ENCODE results near the gene ZMYM1.

Gene ZMYM1

DNA sequence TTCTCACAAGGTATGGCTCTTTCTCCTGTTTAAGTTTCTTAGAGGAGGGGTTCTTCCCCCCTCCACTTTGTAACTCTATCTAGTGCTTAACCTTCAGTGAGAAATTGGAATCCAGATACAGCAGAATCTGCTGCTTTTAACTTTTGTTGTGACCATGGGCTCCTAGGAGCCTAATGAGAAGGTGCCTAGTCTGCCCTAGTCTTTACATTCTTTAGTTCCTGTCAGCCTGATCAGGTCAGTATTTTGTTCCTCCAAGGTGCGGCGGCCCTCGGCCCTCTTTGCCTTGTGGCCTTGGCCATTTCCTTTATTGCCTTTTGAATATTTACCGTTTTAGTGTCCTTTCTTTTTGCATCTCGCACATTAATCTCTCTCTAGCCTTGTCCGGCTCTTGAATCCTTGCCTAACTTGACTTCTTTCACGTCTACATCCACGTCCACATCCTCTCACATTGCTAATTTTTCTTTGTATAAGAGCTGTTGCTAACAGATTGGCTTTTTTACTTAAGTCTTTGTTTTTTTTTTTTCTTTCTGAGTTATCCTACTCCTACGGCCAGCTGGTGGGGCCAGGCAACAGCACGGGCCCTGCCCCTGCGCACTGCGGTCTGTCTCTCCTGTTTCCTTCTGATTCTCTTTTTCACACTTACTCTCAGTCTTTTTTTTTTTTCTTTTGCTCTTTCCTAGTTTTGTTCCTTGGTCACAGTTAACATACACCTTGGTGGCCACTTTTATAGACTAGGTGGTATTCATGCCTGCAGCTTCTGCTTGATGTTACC is 64.7 kb downstream of the ZMYM1 start:
- no peak overlapping the region for H3K4me3 ChIP-seq (replicated peaks in 1 of 2; ENCODE audit: low read depth in 2 of 2, low read length in 2 of 2)
- TF ChIP-seq, protein P1, sequence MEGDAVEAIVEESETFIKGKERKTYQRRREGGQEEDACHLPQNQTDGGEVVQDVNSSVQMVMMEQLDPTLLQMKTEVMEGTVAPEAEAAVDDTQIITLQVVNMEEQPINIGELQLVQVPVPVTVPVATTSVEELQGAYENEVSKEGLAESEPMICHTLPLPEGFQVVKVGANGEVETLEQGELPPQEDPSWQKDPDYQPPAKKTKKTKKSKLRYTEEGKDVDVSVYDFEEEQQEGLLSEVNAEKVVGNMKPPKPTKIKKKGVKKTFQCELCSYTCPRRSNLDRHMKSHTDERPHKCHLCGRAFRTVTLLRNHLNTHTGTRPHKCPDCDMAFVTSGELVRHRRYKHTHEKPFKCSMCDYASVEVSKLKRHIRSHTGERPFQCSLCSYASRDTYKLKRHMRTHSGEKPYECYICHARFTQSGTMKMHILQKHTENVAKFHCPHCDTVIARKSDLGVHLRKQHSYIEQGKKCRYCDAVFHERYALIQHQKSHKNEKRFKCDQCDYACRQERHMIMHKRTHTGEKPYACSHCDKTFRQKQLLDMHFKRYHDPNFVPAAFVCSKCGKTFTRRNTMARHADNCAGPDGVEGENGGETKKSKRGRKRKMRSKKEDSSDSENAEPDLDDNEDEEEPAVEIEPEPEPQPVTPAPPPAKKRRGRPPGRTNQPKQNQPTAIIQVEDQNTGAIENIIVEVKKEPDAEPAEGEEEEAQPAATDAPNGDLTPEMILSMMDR (IDR thresholded peaks at IDR 0.05; ENCODE audit: low read depth, low read length), result no peak
- no peak for DNase-seq (ENCODE audit: low read depth in 2 of 2)

DNA sequence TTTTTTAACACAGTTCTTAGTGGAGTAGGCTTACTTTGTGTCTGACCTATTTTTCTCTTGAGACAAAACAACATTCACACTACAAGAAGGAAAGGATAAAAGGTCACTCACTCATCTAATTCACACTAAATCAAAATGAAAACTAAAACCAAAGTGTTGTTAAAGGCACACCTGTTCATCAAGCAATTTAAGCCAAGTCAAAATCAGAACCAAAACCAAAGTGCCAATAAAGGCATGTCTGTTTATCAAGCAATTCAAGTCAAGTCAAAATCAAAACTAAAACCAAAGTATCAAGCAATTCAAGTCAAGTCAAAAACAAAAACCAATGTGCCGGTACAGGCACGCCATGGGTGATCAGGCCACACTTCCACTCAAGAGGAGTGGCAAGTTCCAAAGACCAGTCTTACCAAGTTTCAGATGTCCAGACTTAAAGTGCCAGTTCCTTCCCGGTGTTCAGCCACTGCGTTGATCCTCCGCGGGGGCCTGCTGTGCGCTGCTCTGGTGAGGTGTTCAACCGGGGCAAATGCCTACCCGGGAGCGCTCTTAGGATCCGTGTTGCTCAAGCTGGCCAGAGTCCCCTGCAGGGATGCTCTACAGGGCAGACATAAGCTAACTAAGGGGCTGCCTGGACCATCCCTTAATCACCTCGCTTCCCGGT is 66.8 kb downstream of the ZMYM1 start:
- DNase-seq (ENCODE audit: low read depth in 2 of 2), result peak in 1 of 2 donors; percentile 12
- peak overlapping the region in 1 of 2 donors; percentile 14 for H3K4me3 ChIP-seq (replicated peaks in 1 of 2; ENCODE audit: low read depth in 2 of 2, low read length in 2 of 2)

DNA sequence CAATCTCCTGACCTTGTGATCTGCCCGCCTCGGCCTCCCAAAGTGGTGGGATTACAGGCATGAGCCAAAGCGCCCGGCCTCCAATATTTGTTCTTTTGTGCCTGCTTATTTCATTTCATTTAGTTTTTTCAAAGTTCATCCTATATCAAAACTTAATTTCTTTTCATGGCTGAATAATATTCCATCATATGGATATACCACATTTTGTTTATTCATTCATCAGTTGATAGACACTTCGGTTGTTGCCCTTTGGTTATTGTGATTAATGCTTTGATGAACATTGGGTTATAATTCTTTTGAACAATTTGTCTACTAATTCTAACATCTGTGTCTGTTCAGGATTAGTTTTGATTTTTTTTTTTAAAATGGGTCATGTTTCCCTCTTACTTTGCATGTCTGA is 72.0 kb downstream of the ZMYM1 start:
- DNase-seq (ENCODE audit: low read depth in 2 of 2), result no peak
- TF ChIP-seq, protein P1 (IDR thresholded peaks at IDR 0.05; ENCODE audit: low read depth, low read length), result no peak
- H3K4me3 ChIP-seq (replicated peaks in 1 of 2; ENCODE audit: low read depth in 2 of 2, low read length in 2 of 2), result no peak overlapping the region

DNA sequence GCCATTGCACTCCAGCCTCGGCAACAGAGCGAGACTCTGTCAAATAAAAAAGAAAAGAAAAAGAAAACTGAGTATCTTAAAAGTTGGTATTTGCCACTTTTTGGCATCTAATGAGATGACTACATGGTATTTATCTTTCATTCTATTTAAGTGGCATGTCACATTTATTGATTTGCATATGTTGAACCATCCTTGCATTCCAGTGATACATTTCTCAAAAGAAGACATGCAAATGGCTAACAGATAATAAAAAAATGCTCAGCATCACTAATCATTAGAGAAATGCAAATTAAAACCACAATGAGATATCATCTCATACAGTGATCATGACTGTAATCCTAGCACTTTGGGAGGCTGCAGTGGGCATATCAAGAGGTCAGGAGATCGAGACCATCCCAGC is 85.7 kb downstream of the ZMYM1 start:
- no peak overlapping the region for H3K4me3 ChIP-seq (replicated peaks in 1 of 2; ENCODE audit: low read depth in 2 of 2, low read length in 2 of 2)
- DNase-seq (ENCODE audit: low read depth in 2 of 2), result no peak
- TF ChIP-seq, protein P1 (IDR thresholded peaks at IDR 0.05; ENCODE audit: low read depth, low read length), result no peak

Data from cardiac fibroblast (primary cell).